Ascending aorta (tissue), 2 donors: Measurements from ENCODE around the gene HDAC9. TPM values are rescaled to one million over a fixed set of nuclear protein-coding genes. Genes with fewer than 3 reads are reported as not detected.

Experiments used
- DNase-seq, 2 donors: peaks; one replicate each; pipeline ENCODE4 v3.0.0-alpha.2; 2019; ENCODE audit warnings: low spot score in 2 of 2
- H3K27ac ChIP-seq, 2 donors: fragments of 200-600 bp; sonication (generic); one replicate each; pipeline ENCODE4 v1.5.1; 2016 to 2017; ENCODE audit warnings: mild to moderate bottlenecking in 1 of 2
- H3K27me3 ChIP-seq: fragments of 200-600 bp; sonication (generic); one replicate; pipeline ENCODE4 v1.5.1; 2017
- H3K36me3 ChIP-seq, 2 donors: fragments of 200-600 bp; sonication (generic); one replicate each; pipeline ENCODE4 v1.5.1; 2016
- H3K4me1 ChIP-seq, 2 donors: fragments of 200-600 bp; sonication (generic); one replicate each; pipeline ENCODE4 v1.5.1; 2016 to 2017; ENCODE audit warnings: mild to moderate bottlenecking in 1 of 2
- H3K4me3 ChIP-seq, 2 donors: fragments of 200-600 bp; sonication (generic); one replicate each; pipeline ENCODE4 v1.5.1; 2016 to 2017; ENCODE audit warnings: mild to moderate bottlenecking in 1 of 2
- H3K9me3 ChIP-seq, 2 donors: fragments of 200-600 bp; sonication (generic); one replicate each; pipeline ENCODE4 v1.5.1; 2016
- intact Hi-C: fragments of 100-400 bp; cut with DNase I; formaldehyde crosslinking; loops from one replicate; pipeline ENCODE4 v1.15.1; 2023
- total RNA-seq: library from RNA; depleted of rRNA; stranded (reverse); fragments of >200 nt; gene quantifications from one replicate; pipeline ENCODE4 v1.1.0, GENCODE V29; 2016
- TF ChIP-seq, protein P1 (sequence below), 3 experiments: fragments of 200-600 bp in 2 of 3; fragments of 450-650 bp in 1 of 3; sonication (generic) in 2 of 3; IDR thresholded peaks; one replicate each; pipeline ENCODE4 v1.5.1; 2016 to 2019; ENCODE audit warnings: antibody characterized with exemption in 3 of 3, mild to moderate bottlenecking in 1 of 3, moderate library complexity in 1 of 3

The HDAC9 gene
- total RNA-seq, 1 donor from 2014 or later = 33.4 TPM

DNA sequence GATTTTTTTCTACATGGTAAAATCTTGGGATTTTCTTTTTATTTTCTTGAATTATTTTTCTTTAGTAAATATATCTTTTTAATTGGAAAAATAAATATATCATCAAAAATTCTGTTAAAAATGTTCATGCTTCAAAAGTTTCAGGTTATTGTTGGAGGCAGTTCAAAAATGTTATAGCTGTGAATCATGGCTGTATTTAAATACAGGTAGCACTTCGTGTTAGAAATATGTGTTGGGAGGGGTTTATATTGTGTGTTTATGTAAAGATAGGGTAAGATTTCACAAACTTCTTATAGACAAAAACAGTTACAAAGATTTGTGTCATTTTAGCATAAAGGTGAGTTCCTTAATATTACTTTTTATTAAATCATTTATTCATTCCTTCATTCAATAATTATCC lies 60.4 kb downstream of the HDAC9 start:
- Histone ChIP-seq H3K9me3 (no peaks in the 10 kb centered on the region), H3K27ac (peak overlapping the region; percentile 31 to 76), H3K27me3 (no peaks in the 10 kb centered on the region), H3K4me1 (peaks cover 5 to 45% of the 10 kb centered on the region in 2 donors), H3K36me3 (no peaks in the 10 kb centered on the region), H3K4me3 (no peak overlapping the region)
- TF ChIP-seq, protein P1, sequence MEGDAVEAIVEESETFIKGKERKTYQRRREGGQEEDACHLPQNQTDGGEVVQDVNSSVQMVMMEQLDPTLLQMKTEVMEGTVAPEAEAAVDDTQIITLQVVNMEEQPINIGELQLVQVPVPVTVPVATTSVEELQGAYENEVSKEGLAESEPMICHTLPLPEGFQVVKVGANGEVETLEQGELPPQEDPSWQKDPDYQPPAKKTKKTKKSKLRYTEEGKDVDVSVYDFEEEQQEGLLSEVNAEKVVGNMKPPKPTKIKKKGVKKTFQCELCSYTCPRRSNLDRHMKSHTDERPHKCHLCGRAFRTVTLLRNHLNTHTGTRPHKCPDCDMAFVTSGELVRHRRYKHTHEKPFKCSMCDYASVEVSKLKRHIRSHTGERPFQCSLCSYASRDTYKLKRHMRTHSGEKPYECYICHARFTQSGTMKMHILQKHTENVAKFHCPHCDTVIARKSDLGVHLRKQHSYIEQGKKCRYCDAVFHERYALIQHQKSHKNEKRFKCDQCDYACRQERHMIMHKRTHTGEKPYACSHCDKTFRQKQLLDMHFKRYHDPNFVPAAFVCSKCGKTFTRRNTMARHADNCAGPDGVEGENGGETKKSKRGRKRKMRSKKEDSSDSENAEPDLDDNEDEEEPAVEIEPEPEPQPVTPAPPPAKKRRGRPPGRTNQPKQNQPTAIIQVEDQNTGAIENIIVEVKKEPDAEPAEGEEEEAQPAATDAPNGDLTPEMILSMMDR (IDR thresholded peaks at IDR 0.05) = no peak
- intact Hi-C loops = loop anchor here (5.0 kb wide), 1 partner anchor 59 kb away; the partner anchor contains the start of gene HDAC9
- no peak for DNase-seq

GRCh38 chr7:18558503-18558902 lies 63.0 kb downstream of the HDAC9 start:
- Histone ChIP-seq H3K36me3 (no peaks in the 10 kb centered on the region), H3K9me3 (no peaks in the 10 kb centered on the region), H3K4me1 (peaks cover 5 to 28% of the 10 kb centered on the region in 2 donors), H3K27me3 (no peaks in the 10 kb centered on the region), H3K4me3 (no peak overlapping the region), H3K27ac (peak overlapping the region; percentile 70 to 76)
- TF ChIP-seq, protein P1 (IDR thresholded peaks at IDR 0.05) = no peak
- intact Hi-C loops = loop anchor here (5.0 kb wide), 1 partner anchor 61 kb away; the partner anchor contains the start of gene HDAC9
- no peak for DNase-seq

GRCh38 chr7:18558910-18559309 lies 63.4 kb downstream of the HDAC9 start:
- Histone ChIP-seq H3K27me3 (no peaks in the 10 kb centered on the region), H3K4me3 (no peak overlapping the region), H3K4me1 (peaks cover 5 to 24% of the 10 kb centered on the region in 2 donors), H3K27ac (peak overlapping the region; percentile 70 to 76), H3K9me3 (no peaks in the 10 kb centered on the region), H3K36me3 (no peaks in the 10 kb centered on the region)
- TF ChIP-seq, protein P1 (IDR thresholded peaks at IDR 0.05) = no peak
- intact Hi-C loops = loop anchor here (5.0 kb wide), 1 partner anchor 62 kb away; the partner anchor contains the start of gene HDAC9
- DNase-seq = no peak

GRCh38 chr7:18559756-18560155 lies 64.2 kb downstream of the HDAC9 start:
- DNase-seq = no peak
- H3K27ac ChIP-seq = peak overlapping the region; percentile 39 to 70
- no peak overlapping the region for H3K4me3 ChIP-seq
- intact Hi-C loops = loop anchor here (5.0 kb wide), 1 partner anchor 62 kb away; the partner anchor contains the start of gene HDAC9
- no peaks in the 10 kb centered on the region for H3K9me3 ChIP-seq
- no peaks in the 10 kb centered on the region for H3K27me3 ChIP-seq
- TF ChIP-seq, protein P1 (IDR thresholded peaks at IDR 0.05) = no peak
- no peaks in the 10 kb centered on the region for H3K36me3 ChIP-seq
- H3K4me1 ChIP-seq = peaks cover 5 to 19% of the 10 kb centered on the region in 2 donors

DNA sequence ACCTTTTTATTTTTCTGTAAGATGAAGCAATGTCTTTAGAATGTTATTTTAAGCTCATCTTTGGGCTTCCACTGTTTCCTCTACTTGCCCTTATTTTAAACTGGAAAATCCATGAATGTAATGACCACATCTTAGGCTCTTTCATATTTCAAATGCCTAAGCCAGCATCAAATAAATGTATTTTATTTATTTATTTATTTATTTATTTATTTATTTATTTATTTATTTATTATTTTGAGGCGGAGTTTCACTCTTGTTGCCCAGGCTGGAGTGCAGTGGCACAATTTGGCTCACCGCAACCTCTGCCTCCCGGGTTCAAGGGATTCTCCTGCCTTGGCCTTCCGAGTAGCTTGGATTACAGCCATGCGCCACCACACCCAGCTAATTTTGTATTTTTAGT lies 69.2 kb downstream of the HDAC9 start:
- Histone ChIP-seq H3K27me3 (no peaks in the 10 kb centered on the region), H3K9me3 (no peaks in the 10 kb centered on the region)
- DNase-seq = no peak

More for the DNA sequence above, 69.2 kb downstream of the HDAC9 start:
- Histone ChIP-seq H3K4me3 (no peak overlapping the region), H3K4me1 (peaks cover 3 to 15% of the 10 kb centered on the region in 2 donors), H3K36me3 (no peaks in the 10 kb centered on the region), H3K27ac (peak overlapping the region in 1 of 2 donors; percentile 43)
- TF ChIP-seq, protein P1 (IDR thresholded peaks at IDR 0.05) = no peak
- intact Hi-C loops = no loop called here
